GM23248 (cell line): ENCODE measurements around the gene DOCK10. TPM values are rescaled to one million over a fixed set of nuclear protein-coding genes. Genes with fewer than 3 reads are reported as not detected.

Source experiments
- DNase-seq: peaks from one replicate; pipeline ENCODE4 v3.0.0-alpha.2; 2015
- H2AFZ ChIP-seq: fragments of 200-600 bp; sonication (generic); 2 replicates; pipeline ENCODE4 v1.6.1; 2016; ENCODE audit warnings: antibody characterized with exemption
- H3F3A ChIP-seq: fragments of 200-600 bp; sonication (generic); 2 replicates; pipeline ENCODE4 v1.6.1; 2016; ENCODE audit warnings: mild to moderate bottlenecking, antibody characterized with exemption, mixed run types; ENCODE audit not compliant: insufficient read depth
- H3K27ac ChIP-seq: fragments of 200-600 bp; sonication (generic); 2 replicates; pipeline ENCODE4 v1.5.1; 2016; ENCODE audit warnings: mild to moderate bottlenecking
- H3K27me3 ChIP-seq: fragments of 200-600 bp; sonication (generic); replicated peaks from 2 replicates; pipeline ENCODE4 v1.6.1; 2016; ENCODE audit warnings: mild to moderate bottlenecking; ENCODE audit not compliant: insufficient read depth
- H3K36me3 ChIP-seq: fragments of 200-600 bp; sonication (generic); 2 replicates; pipeline ENCODE4 v1.6.1; 2016; ENCODE audit warnings: low read depth, mild to moderate bottlenecking
- H3K4me1 ChIP-seq: fragments of 200-600 bp; sonication (generic); 2 replicates; pipeline ENCODE4 v1.6.1; 2016; ENCODE audit warnings: mild to moderate bottlenecking; ENCODE audit not compliant: insufficient read depth
- H3K4me2 ChIP-seq: fragments of 200-600 bp; sonication (generic); one replicate; pipeline ENCODE4 v1.6.1; 2016; ENCODE audit warnings: mild to moderate bottlenecking; ENCODE audit not compliant: unreplicated experiment
- H3K4me3 ChIP-seq: fragments of 200-600 bp; sonication (generic); 2 replicates; pipeline ENCODE4 v1.5.1; 2016; ENCODE audit warnings: mild to moderate bottlenecking
- H3K79me2 ChIP-seq: fragments of 200-600 bp; sonication (generic); 2 replicates; pipeline ENCODE4 v1.6.1; 2016; ENCODE audit warnings: mild to moderate bottlenecking; ENCODE audit not compliant: insufficient read depth
- H3K9ac ChIP-seq: fragments of 200-600 bp; sonication (generic); 2 replicates; pipeline ENCODE4 v1.6.1; 2016; ENCODE audit warnings: mild to moderate bottlenecking
- H3K9me2 ChIP-seq: fragments of 200-600 bp; sonication (generic); 2 replicates; pipeline ENCODE4 v1.6.1; 2016; ENCODE audit warnings: mixed run types, mild to moderate bottlenecking, moderate library complexity; ENCODE audit not compliant: insufficient read depth
- H3K9me3 ChIP-seq: fragments of 200-600 bp; sonication (generic); one replicate; pipeline ENCODE4 v1.6.1; 2017; ENCODE audit warnings: low read depth
- H4K20me1 ChIP-seq: fragments of 200-600 bp; sonication (generic); 2 replicates; pipeline ENCODE4 v1.6.0; 2016; ENCODE audit not compliant: insufficient read depth
- EZH2 ChIP-seq: fragments of 200-600 bp; sonication (generic); IDR thresholded peaks from 2 replicates; pipeline ENCODE4 v1.6.1; 2018; ENCODE audit warnings: antibody characterized with exemption, mild to moderate bottlenecking; ENCODE audit not compliant: insufficient read depth, poor library complexity, severe bottlenecking
- EZH2phosphoT487 ChIP-seq: fragments of 200-600 bp; sonication (generic); IDR thresholded peaks from 2 replicates; pipeline ENCODE4 v1.6.1; 2018; ENCODE audit warnings: antibody characterized with exemption, moderate library complexity, mild to moderate bottlenecking, low read depth; ENCODE audit not compliant: insufficient read depth
- WGBS, 2 experiments: methylation state at CpG; one replicate each; pipeline ENCODE4 v1.1.6; 2015 to 2017; ENCODE audit warnings: low lambda C conversion rate in 2 of 2, low coverage in 1 of 2; ENCODE audit errors: missing lambda C conversion rate in 2 of 2; 5-methylcytosine and 5-hydroxymethylcytosine counted together
- in situ Hi-C: fragments of 300-500 bp; cut with MboI; formaldehyde crosslinking; loops from 2 replicates; pipeline ENCODE4 v1.15.0; 2020
- polyA plus RNA-seq: library from polyadenylated mRNA; unstranded; fragments of >200 nt; fragmentation: Nextera tagmentation; extraction: Ambion mirVana; gene quantifications from 2 replicates; pipeline ENCODE4 v1.2.1, GENCODE V29; 2016
- total RNA-seq: library from RNA; depleted of rRNA; stranded (reverse); fragments of >200 nt; shearing (Covaris generic); gene quantifications from 2 replicates; pipeline ENCODE4 v1.2.3, GENCODE V29; 2014

DOCK10 gene
- total and polyA plus RNA-seq, 2 experiments from 2014 or later, result 8.5 to 19.2 TPM

DNA sequence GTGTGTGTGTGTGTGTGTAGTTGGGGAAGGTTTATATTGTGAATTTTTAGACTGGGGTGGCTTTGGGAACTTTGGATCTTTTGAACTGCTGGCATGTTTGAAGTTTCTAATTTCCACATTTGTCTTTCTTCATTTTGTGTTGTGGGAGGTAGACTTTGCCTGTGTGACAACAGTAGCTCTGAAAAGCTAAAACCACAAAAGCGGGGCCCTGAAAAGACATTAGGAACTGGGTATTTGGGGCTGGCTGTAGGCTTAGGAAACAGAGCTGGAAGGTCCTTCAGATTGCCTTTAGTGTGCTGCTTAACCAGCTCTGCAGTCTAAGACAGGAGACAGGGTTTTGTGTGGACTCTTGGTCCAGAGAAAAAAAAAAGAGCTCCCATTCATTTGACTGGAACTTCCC is 27.2 kb upstream of the DOCK10 start:
- Histone ChIP-seq H3K9me2 (no peaks in the 10 kb centered on the region), H3K4me1 (no peaks in the 10 kb centered on the region), H3K27me3 (no peaks in the 10 kb centered on the region), H3K4me3 (no peak overlapping the region), H4K20me1 (no peaks in the 10 kb centered on the region), H3F3A (peaks cover under 1% of the 10 kb centered on the region; the same call in 1 of the 2 replicates), H3K9ac (no peak overlapping the region), H3K36me3 (no peaks in the 10 kb centered on the region), H3K27ac (no peak overlapping the region), H3K4me2 (no peak overlapping the region), H3K79me2 (no peaks in the 10 kb centered on the region), H3K9me3 (no peaks in the 10 kb centered on the region), H2AFZ (no peak overlapping the region)
- 67 to 85% methylated on average over 1 of the region's 1 CpG for WGBS, 2 experiments
- in situ Hi-C loops, result no loop called here
- DNase-seq, result no peak
- TF ChIP-seq EZH2phosphoT487, result no peak
- TF ChIP-seq EZH2, result no peak

DNA sequence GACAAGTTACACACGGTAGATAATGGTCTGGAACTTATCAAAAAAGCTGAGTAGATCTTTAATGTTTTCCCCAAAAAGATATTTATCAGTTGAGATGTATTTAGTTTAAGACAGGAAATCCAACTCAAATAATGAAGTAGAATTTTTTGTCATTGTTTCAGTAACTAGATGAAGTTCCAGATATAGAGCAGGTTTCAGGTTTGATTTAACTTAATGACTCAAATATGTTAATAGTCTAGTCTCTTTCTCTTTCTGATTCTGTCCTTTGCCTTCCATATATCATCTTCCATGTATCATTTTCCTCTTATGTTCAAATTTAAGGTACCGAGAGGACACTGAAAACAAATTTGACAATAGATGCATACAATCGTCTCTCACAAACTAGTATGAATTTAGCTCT is 23.6 kb upstream of the DOCK10 start:
- Histone ChIP-seq H3K27me3 (no peaks in the 10 kb centered on the region), H2AFZ (no peak overlapping the region), H3K9me3 (no peaks in the 10 kb centered on the region), H3F3A (no peaks in the 10 kb centered on the region), H3K4me1 (no peaks in the 10 kb centered on the region), H3K9ac (no peak overlapping the region), H3K79me2 (no peaks in the 10 kb centered on the region), H3K4me2 (no peak overlapping the region), H3K4me3 (no peak overlapping the region), H3K9me2 (no peaks in the 10 kb centered on the region), H4K20me1 (no peaks in the 10 kb centered on the region), H3K27ac (no peak overlapping the region), H3K36me3 (no peaks in the 10 kb centered on the region)
- DNase-seq, result no peak
- 87 to 88% methylated on average over 3 of the region's 3 CpGs for WGBS, 2 experiments
- in situ Hi-C loops, result no loop called here
- TF ChIP-seq EZH2phosphoT487 (no peak), EZH2 (no peak)

DNA sequence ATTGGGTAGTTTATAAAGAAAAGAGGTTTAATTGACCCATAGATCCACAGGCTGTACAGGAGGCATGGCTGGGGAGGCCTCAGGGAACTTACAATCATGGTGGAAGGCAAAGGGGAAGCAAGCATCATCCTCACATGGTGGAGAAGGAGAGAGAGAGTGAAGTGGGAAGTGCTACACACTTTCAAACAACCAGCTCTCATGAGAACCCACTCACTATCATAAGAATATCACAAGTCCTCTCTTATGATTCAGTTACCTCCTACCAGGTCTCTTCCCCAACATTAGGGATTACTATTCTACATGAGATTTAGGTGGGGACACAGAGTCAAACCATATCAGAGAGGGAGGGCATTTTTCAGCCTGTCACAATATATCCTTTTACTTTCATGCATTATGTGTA is 22.7 kb upstream of the DOCK10 start:
- Histone ChIP-seq H3K9me2 (no peaks in the 10 kb centered on the region), H3F3A (no peaks in the 10 kb centered on the region), H3K36me3 (no peaks in the 10 kb centered on the region), H3K79me2 (no peaks in the 10 kb centered on the region), H3K4me2 (no peak overlapping the region), H3K9me3 (no peaks in the 10 kb centered on the region), H3K4me1 (no peaks in the 10 kb centered on the region), H3K4me3 (no peak overlapping the region), H3K27ac (no peak overlapping the region), H3K9ac (no peak overlapping the region), H2AFZ (no peak overlapping the region), H3K27me3 (no peaks in the 10 kb centered on the region), H4K20me1 (no peaks in the 10 kb centered on the region)
- TF ChIP-seq EZH2phosphoT487 (no peak), EZH2 (no peak)
- DNase-seq, result no peak
- in situ Hi-C loops, result no loop called here

DNA sequence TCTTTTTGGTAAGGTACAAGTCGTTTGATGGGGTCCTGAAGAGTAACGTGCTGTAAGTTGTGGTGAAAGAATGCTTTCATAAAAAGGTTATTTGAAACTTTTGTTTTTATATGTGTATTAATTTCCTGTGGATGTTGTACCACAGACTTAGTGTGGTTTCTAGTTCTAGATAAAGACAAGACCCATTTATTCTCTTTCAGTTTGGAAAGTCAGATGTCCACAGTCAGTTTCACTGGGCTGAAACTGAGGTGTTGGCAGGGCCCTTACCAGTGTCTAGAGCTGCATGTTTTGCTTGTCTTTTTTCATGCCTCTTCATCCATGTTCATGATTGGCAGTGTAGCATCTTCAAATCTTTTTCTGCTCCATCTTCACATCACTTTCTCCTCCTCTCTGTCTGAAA is 22.1 kb upstream of the DOCK10 start:
- no peak overlapping the region for H3K4me3 ChIP-seq
- no peak for DNase-seq
- no peaks in the 10 kb centered on the region for H3F3A ChIP-seq
- H3K79me2 ChIP-seq, result no peaks in the 10 kb centered on the region
- H2AFZ ChIP-seq, result no peak overlapping the region
- TF ChIP-seq EZH2 (no peak), EZH2phosphoT487 (no peak)
- no peak overlapping the region for H3K9ac ChIP-seq
- no peak overlapping the region for H3K4me2 ChIP-seq
- no peaks in the 10 kb centered on the region for H3K4me1 ChIP-seq
- no peaks in the 10 kb centered on the region for H3K9me2 ChIP-seq
- no peaks in the 10 kb centered on the region for H4K20me1 ChIP-seq
- H3K9me3 ChIP-seq, result no peaks in the 10 kb centered on the region
- in situ Hi-C loops, result no loop called here
- no peak overlapping the region for H3K27ac ChIP-seq
- H3K27me3 ChIP-seq, result no peaks in the 10 kb centered on the region
- H3K36me3 ChIP-seq, result no peaks in the 10 kb centered on the region
- WGBS, 2 experiments, result 37 to 48% methylated on average over 2 of the region's 2 CpGs

DNA sequence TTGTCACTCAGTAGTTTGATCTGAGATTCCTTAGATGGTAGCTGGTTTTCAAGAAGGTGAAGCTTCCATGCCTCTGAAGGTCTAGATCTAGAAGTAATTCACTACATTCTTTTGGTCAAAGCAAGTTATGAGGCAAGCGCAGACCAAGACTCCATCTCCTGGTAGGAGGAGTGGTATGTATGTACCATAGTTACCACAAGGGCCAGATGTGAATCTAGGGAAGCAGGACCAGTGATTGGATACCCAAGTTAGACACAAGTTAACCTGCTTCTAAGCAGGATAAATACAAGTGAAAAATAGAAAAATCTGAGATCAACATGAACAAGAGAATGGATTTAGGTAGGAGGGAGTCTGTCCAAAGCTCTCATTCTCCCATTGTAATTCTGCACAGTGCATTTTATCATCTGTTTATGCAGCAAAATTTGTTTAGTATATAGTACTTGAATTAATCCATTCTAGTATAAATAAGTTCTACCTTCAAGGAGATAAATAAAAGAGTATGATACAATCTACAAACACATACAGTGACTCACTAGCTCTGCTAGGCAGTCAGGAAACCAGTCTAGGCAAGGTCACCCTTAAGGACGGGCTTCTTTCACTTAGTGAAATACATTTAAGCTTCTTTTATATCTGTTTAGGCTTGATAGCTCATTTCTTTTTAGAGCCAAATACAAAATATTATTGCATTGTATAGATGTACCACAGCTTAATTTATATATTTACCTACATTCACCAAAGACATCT is 14.2 kb upstream of the DOCK10 start:
- Histone ChIP-seq H3K27me3 (no peaks in the 10 kb centered on the region), H3F3A (no peaks in the 10 kb centered on the region), H3K4me2 (no peak overlapping the region), H3K9ac (no peak overlapping the region), H3K4me1 (no peaks in the 10 kb centered on the region), H3K4me3 (no peak overlapping the region), H3K79me2 (no peaks in the 10 kb centered on the region), H3K9me2 (no peaks in the 10 kb centered on the region), H2AFZ (no peak overlapping the region), H3K9me3 (peaks cover 3% of the 10 kb centered on the region), H3K36me3 (no peaks in the 10 kb centered on the region), H4K20me1 (no peaks in the 10 kb centered on the region), H3K27ac (no peak overlapping the region)
- TF ChIP-seq EZH2, result no peak
- no peak for TF ChIP-seq EZH2phosphoT487
- in situ Hi-C loops, result no loop called here
- peak; percentile 19 for DNase-seq
- WGBS, 2 experiments, result 91 to 92% methylated on average over 2 of the region's 2 CpGs
